AG04450 (cell line): ENCODE data around the gene SPANXD. TPM values are rescaled to one million over a fixed set of nuclear protein-coding genes. Genes with fewer than 3 reads are reported as not detected.

ENCODE experiments used
- CTCF ChIA-PET: fragments of 300-600, 350-600 bp; formaldehyde crosslinking; extraction: SDS; loops from one replicate; lab custom pipeline; 2022; ENCODE audit warnings: antibody characterized with exemption, inconsistent platforms; lab: Charles Lee
- POLR2A ChIA-PET: fragments of 350-600 bp; formaldehyde crosslinking; extraction: SDS; loops from one replicate; lab custom pipeline; 2021; ENCODE audit warnings: antibody characterized with exemption, inconsistent platforms; lab: Yijun Ruan, JAX
- DNase-seq: peaks from one replicate; pipeline ENCODE4 v3.0.0-alpha.2; 2011; ENCODE audit warnings: low read depth, low spot score
- H3K27ac ChIP-seq: one replicate; pipeline ENCODE4 v1.5.1; 2012; ENCODE audit warnings: low read depth, low read length, control low read depth
- H3K27me3 ChIP-seq: one replicate; pipeline ENCODE4 v1.6.0; 2012; ENCODE audit warnings: low read length; ENCODE audit not compliant: control insufficient read depth, insufficient read depth
- H3K4me3 ChIP-seq: 2 replicates; pipeline ENCODE4 v1.5.1; 2011; ENCODE audit warnings: mild to moderate bottlenecking, low read depth, low read length, control low read depth
- H3K9me3 ChIP-seq: 2 replicates; pipeline ENCODE4 v1.5.1; 2012; ENCODE audit warnings: low read length; ENCODE audit not compliant: control insufficient read depth, insufficient read depth
- CTCF ChIP-seq: IDR thresholded peaks from 2 replicates; pipeline ENCODE4 v1.5.1; 2011; ENCODE audit warnings: low read depth, low read length, control low read depth, inconsistent platforms
- polyA plus RNA-seq: library from polyadenylated mRNA; depleted of rRNA; stranded (reverse); fragments of >200 nt; gene quantifications from 2 replicates; pipeline ENCODE4 v1.2.3, GENCODE V29; 2011; rRNA removed

Gene SPANXD
- polyA plus RNA-seq, 1 experiment, result not detected

- POLR2A ChIA-PET, result no interaction called here
- TF ChIP-seq CTCF, result no peak
- CTCF ChIA-PET, result no interaction called here
- Histone ChIP-seq H3K4me3 (no peak overlapping the region), H3K9me3 (no peaks in the 10 kb centered on the region), H3K27ac (no peak overlapping the region), H3K27me3 (no peaks in the 10 kb centered on the region)
- DNase-seq, result no peak
Measured at GRCh38 chrX:141668371-141668770, 30.2 kb downstream of the SPANXD start.

GRCh38 chrX:141662781-141663180 is 35.8 kb downstream of the SPANXD start:
- Histone ChIP-seq H3K4me3 (no peak overlapping the region), H3K27ac (no peak overlapping the region), H3K9me3 (no peaks in the 10 kb centered on the region), H3K27me3 (no peaks in the 10 kb centered on the region)
- ChIA-PET CTCF (no interaction called here), POLR2A (no interaction called here)
- DNase-seq, result no peak
- TF ChIP-seq CTCF, result no peak

GRCh38 chrX:141652286-141652685 is 46.3 kb downstream of the SPANXD start:
- Histone ChIP-seq H3K27ac (no peak overlapping the region), H3K9me3 (no peaks in the 10 kb centered on the region), H3K4me3 (no peak overlapping the region), H3K27me3 (no peaks in the 10 kb centered on the region)
- TF ChIP-seq CTCF, result no peak
- ChIA-PET CTCF (no interaction called here), POLR2A (no interaction called here)
- no peak for DNase-seq

Other genes starting within 250 kb of the SPANXD start
- gene SPANXA1, start 114.0 kb downstream of the SPANXD start, polyA plus RNA-seq, result not detected in 2 replicates
- not detected in 2 replicates for gene SPANXA2, start 109.0 kb downstream of the SPANXD start, polyA plus RNA-seq
- gene MAGEC3, start 139.6 kb upstream of the SPANXD start, polyA plus RNA-seq, result 0.09 TPM in 1 of 2 replicates, not detected in the other
- not detected in 2 replicates for gene MAGEC1, start 205.2 kb upstream of the SPANXD start, polyA plus RNA-seq